ENCODE results near the gene FBXO5. TPM values are rescaled to one million over a fixed set of nuclear protein-coding genes. Genes with fewer than 3 reads are reported as not detected.
A peak's percentile ranks its signal among the peaks of the same experiment; 100 is the strongest.
"Not testable (repeated sequence)": the region's sequence is repeated elsewhere in the genome, so short reads cannot be mapped to it uniquely, and the experiment has no call there.

The FBXO5 gene
- total and polyA plus RNA-seq, 4 donors = 12.5 to 16.6 (median 13.8) TPM

DNA sequence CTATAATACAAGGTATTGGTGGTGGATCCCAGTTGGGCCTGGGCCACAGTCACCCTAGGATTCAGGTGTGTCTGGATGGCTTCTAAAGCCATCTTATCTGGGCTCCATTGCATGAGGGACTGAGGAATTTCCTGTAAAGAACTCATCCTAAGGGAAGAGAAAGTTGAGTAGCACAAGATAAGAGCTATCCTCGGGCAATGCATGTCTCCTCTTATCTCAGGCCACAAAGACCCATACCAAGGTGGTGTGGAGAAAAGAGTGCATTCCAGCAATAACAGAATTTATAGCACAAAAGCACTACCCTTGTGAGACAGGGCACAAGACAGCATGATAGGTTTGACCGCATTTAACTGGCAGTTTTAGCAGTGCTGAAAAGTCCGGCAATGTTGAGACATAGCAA is 34.0 kb upstream of the FBXO5 start:
- Histone ChIP-seq H3K36me3 (ENCODE audit: control insufficient read depth, insufficient read depth, low read length) (no peaks in the 10 kb centered on the region), H3K27ac (ENCODE audit: low read depth, low read length) (no peak overlapping the region), H3K9me3 (ENCODE audit: control insufficient read depth, insufficient read depth, low read length) (no peaks in the 10 kb centered on the region), H3K4me1 (ENCODE audit: control insufficient read depth, insufficient read depth, low read length) (no peaks in the 10 kb centered on the region), H3K4me3 (ENCODE audit: low read depth, low read length) (no peak overlapping the region), H3K27me3 (ENCODE audit: control insufficient read depth, insufficient read depth, low read length) (no peaks in the 10 kb centered on the region)
- DNase-seq (ENCODE audit: low read depth in 4 of 6, low spot score in 6 of 6) = no peak
- WGBS (ENCODE audit: insufficient coverage) = 100% methylated on average over 2 of the region's 3 CpGs

DNA sequence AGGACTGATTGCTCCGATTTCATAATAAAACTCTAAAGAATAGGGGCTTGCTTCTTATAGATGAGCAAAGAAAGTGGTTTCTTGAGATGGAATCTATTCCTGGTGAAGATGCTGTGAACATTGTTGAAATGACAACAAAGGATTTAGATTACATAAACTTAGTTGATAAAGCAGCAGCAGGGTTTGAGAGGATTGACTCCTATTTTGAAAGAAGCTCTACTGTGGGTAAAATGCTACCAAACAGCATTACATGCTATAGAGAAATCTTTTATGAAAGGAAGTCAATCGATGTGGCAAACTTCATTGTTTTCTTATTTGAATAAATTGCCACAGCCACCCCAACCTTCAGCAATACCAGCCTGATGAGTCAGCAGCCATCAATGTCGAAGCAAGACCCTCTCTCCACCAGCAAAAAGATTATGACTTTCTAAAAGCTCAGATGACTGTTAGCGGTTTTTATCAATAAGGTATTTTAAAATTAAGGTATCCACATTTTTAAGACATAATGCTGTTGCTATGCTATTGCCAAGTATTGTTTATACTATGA is 32.3 kb upstream of the FBXO5 start:
- Histone ChIP-seq H3K27ac (ENCODE audit: low read depth, low read length) (no peak overlapping the region), H3K27me3 (ENCODE audit: control insufficient read depth, insufficient read depth, low read length) (no peaks in the 10 kb centered on the region), H3K4me3 (ENCODE audit: low read depth, low read length) (no peak overlapping the region), H3K9me3 (ENCODE audit: control insufficient read depth, insufficient read depth, low read length) (no peaks in the 10 kb centered on the region), H3K4me1 (ENCODE audit: control insufficient read depth, insufficient read depth, low read length) (no peaks in the 10 kb centered on the region), H3K36me3 (ENCODE audit: control insufficient read depth, insufficient read depth, low read length) (no peaks in the 10 kb centered on the region)
- DNase-seq (ENCODE audit: low read depth in 4 of 6, low spot score in 6 of 6) = no peak
- WGBS (ENCODE audit: insufficient coverage) = no CpG with 5 or more reads among the region's 4 CpGs

DNA sequence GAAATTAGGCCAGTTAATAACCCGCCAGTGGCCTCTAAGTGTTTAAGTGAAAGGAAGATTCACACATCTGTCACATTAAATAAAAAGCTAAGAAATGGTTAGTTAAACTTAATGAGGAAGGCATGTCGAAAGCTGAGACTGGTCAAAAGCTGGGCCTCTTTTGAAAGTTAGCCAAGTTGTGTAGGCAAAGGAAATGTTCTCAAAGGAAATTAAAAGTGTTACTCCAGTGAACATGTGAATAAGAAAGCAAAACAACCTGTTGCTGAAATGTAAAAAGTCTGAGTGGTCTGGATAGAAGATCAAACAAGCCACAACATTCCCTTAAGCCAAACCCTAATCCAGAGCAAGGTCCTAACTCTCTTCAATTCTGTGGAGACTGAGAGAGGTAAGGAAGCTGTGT is 30.6 kb upstream of the FBXO5 start:
- no peaks in the 10 kb centered on the region for H3K4me1 ChIP-seq (ENCODE audit: control insufficient read depth, insufficient read depth, low read length)
- H3K27ac ChIP-seq (ENCODE audit: low read depth, low read length) = no peak overlapping the region
- H3K4me3 ChIP-seq (ENCODE audit: low read depth, low read length) = no peak overlapping the region
- no peaks in the 10 kb centered on the region for H3K27me3 ChIP-seq (ENCODE audit: control insufficient read depth, insufficient read depth, low read length)
- WGBS (ENCODE audit: insufficient coverage) = 25% methylated on average over 1 of the region's 2 CpGs
- H3K9me3 ChIP-seq (ENCODE audit: control insufficient read depth, insufficient read depth, low read length) = no peaks in the 10 kb centered on the region
- no peaks in the 10 kb centered on the region for H3K36me3 ChIP-seq (ENCODE audit: control insufficient read depth, insufficient read depth, low read length)
- DNase-seq (ENCODE audit: low read depth in 4 of 6, low spot score in 6 of 6) = no peak

DNA sequence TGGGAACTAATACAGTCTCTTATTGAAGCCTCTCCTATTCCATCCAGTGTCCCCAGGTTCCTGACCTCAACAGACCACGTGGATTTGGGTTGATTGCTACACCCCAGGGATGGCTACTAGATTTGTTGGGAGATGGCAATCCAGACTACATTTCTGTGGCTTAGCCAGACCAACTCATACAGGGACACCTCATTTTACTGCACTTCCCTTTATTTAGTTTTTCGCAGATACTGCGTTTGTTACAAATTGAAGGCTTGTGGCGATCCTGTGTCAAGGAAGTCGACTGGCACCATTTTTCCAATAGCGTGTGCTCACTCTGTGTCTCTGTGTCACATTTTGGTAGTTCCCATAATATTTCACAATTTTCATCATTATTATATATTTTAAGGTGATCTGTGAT is 30.0 kb upstream of the FBXO5 start:
- Histone ChIP-seq H3K9me3 (ENCODE audit: control insufficient read depth, insufficient read depth, low read length) (no peaks in the 10 kb centered on the region), H3K27me3 (ENCODE audit: control insufficient read depth, insufficient read depth, low read length) (no peaks in the 10 kb centered on the region), H3K4me1 (ENCODE audit: control insufficient read depth, insufficient read depth, low read length) (no peaks in the 10 kb centered on the region), H3K4me3 (ENCODE audit: low read depth, low read length) (no peak overlapping the region), H3K27ac (ENCODE audit: low read depth, low read length) (no peak overlapping the region), H3K36me3 (ENCODE audit: control insufficient read depth, insufficient read depth, low read length) (no peaks in the 10 kb centered on the region)
- 70% methylated on average over 2 of the region's 6 CpGs for WGBS (ENCODE audit: insufficient coverage)
- no peak for DNase-seq (ENCODE audit: low read depth in 4 of 6, low spot score in 6 of 6)

DNA sequence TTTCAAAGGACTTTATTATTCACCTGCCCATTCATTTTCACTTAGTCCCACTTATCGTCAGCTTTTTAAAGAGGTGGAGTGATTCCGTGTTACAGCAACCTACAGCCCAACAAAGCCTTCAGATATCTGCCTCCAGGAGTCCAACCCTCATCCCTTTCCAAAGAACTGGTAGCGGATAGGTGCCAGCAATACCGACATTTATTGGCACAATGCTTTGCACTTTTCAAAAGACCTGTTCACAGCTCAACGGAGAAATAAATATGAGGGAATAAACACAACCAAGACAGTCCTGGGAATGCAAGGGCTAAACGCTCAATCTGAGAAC is 20.5 kb upstream of the FBXO5 start:
- 0% methylated on average over 2 of the region's 6 CpGs for WGBS (ENCODE audit: insufficient coverage)
- DNase-seq (ENCODE audit: low read depth in 4 of 6, low spot score in 6 of 6) = peak in 3 of 6 donors; percentile 12 to 60 (median 49)

DNA sequence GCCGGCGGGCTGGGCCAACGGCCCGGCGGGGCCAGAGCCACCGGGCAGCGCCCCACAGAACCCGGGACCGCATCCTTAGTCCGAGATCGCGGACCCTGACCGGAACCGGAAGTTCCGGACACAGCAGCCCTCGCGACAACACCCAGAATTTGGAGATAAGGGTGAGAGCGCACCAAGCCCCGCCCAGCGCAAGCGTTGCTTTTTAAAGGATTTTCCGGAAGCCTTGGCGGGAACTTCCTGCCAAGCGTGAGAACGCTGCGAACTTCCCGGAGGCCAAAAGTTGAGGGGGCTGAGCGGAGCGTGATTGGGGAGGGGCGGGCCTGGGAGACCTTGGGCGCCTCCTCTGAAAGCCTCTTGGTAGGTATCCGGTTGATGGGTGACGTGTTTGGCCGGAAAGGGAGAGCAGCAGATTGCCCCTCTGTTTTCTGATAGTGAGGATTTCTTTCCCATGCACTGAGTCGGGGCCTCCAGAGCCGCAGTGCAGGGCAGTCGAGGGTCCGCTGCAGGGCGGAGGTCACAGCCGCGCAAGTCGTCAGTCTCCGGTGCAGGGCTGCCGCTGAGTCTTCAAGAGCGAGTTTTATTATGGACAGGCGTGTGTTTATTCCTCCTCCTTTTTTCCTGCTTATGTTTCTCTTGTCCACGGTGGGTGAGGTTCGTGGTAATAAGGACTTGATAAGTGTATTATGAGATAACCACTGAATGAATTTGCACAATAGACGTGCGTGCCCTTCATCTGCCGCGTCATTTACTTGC is 19.9 kb upstream of the FBXO5 start, which contains the start of gene MTRF1L:
Gene MTRF1L (minus strand): TSS at position 97 of the 753 bp plus-strand sequence. CDS start 24 bp downstream, at position 73.
- no peaks in the 10 kb centered on the region for H3K27me3 ChIP-seq (ENCODE audit: control insufficient read depth, insufficient read depth, low read length)
- H3K27ac ChIP-seq (ENCODE audit: low read depth, low read length) = peak within 1 kb of the TSS; percentile 86
- peak within 1 kb of the TSS; percentile 62 for H3K4me3 ChIP-seq (ENCODE audit: low read depth, low read length)
- WGBS (ENCODE audit: insufficient coverage) = under 1% methylated on average over 43 of the region's 52 CpGs
- peak; percentile 89 to 98 (median 92) for DNase-seq (ENCODE audit: low read depth in 4 of 6, low spot score in 6 of 6)
- H3K4me1 ChIP-seq (ENCODE audit: control insufficient read depth, insufficient read depth, low read length) = peaks cover 8% of the 10 kb centered on the region
- no peaks in the 10 kb centered on the region for H3K36me3 ChIP-seq (ENCODE audit: control insufficient read depth, insufficient read depth, low read length)
- no peaks in the 10 kb centered on the region for H3K9me3 ChIP-seq (ENCODE audit: control insufficient read depth, insufficient read depth, low read length)

More for the DNA sequence above, 20.5 kb upstream of the FBXO5 start:
- Histone ChIP-seq H3K9me3 (ENCODE audit: control insufficient read depth, insufficient read depth, low read length) (no peaks in the 10 kb centered on the region), H3K27ac (ENCODE audit: low read depth, low read length) (peak overlapping the region; percentile 77), H3K27me3 (ENCODE audit: control insufficient read depth, insufficient read depth, low read length) (no peaks in the 10 kb centered on the region), H3K4me3 (ENCODE audit: low read depth, low read length) (peak overlapping the region; percentile 62), H3K4me1 (ENCODE audit: control insufficient read depth, insufficient read depth, low read length) (peaks cover 8% of the 10 kb centered on the region), H3K36me3 (ENCODE audit: control insufficient read depth, insufficient read depth, low read length) (no peaks in the 10 kb centered on the region)

DNA sequence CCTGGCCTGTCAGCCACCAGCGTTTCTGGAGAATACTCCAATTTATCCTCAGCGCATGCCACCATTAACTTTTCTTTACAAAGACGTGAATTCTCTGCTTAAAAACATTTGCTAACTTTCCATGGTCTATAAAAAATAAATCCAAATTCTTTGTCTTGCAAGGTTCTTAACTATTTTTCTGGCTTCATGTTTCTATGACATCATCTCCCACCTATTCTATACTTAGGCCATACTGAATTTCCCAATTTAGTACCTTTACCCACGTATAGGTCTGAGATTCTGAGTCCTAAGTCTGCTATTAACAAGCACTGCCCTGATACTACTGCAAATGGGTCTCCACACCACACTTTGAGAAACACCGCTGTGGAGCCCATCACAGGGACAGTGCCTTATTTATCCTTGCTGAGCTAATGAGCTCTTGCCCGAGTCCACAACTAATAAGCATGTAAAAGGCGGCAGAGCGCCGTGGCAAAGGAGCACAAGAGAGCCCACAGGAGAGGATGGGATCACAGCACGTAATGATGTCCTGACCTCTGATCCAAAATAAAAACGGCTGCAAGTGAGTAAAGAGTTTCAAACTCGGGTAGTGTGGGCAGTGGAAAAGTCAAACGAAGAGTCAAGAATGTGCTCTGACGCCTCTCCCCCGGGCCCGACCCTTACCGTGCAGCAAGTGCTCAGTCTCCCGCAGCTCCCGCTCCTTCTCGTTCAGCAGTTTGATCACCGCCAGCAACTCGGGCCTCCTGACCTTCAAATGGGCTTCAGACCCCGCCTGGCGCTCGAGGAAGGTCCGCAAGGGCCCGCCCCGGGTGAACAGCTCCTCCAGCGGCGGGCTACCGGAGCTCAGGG is 19.1 kb upstream of the FBXO5 start:
- DNase-seq (ENCODE audit: low read depth in 4 of 6, low spot score in 6 of 6) = peak in 2 of 6 donors; percentile 26 to 52
- 2% methylated on average over 23 of the region's 31 CpGs for WGBS (ENCODE audit: insufficient coverage)

DNA sequence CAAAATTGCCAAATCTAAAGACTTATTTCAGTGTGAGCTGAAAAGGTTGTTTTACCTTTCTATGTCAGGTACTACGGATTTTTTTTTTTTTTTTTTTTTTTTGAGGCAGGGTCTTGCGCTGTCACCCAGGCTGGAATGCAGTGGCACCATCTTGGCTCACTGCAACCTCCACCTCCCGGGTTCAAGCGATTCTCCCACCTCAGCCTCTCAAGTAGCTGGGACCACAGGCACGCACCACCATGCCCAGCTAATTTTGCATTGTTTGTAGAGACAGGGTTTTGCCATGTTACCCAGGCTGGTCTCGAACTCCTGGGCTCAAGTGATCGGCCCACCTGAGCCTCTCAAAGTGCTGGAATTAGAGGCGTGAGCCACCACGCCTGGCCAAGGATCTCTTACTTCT is 17.9 kb upstream of the FBXO5 start:
- not testable (repeated sequence) for H3K4me3 ChIP-seq (ENCODE audit: low read depth, low read length); H3K27ac ChIP-seq (ENCODE audit: low read depth, low read length)
- 96% methylated on average over 8 of the region's 9 CpGs for WGBS (ENCODE audit: insufficient coverage)

More for the DNA sequence above, 19.1 kb upstream of the FBXO5 start:
- H3K27ac ChIP-seq (ENCODE audit: low read depth, low read length) = peak overlapping the region; percentile 86
- H3K4me1 ChIP-seq (ENCODE audit: control insufficient read depth, insufficient read depth, low read length) = peaks cover 8% of the 10 kb centered on the region
- H3K9me3 ChIP-seq (ENCODE audit: control insufficient read depth, insufficient read depth, low read length) = no peaks in the 10 kb centered on the region
- no peaks in the 10 kb centered on the region for H3K27me3 ChIP-seq (ENCODE audit: control insufficient read depth, insufficient read depth, low read length)
- peak overlapping the region; percentile 62 for H3K4me3 ChIP-seq (ENCODE audit: low read depth, low read length)
- H3K36me3 ChIP-seq (ENCODE audit: control insufficient read depth, insufficient read depth, low read length) = no peaks in the 10 kb centered on the region

DNA sequence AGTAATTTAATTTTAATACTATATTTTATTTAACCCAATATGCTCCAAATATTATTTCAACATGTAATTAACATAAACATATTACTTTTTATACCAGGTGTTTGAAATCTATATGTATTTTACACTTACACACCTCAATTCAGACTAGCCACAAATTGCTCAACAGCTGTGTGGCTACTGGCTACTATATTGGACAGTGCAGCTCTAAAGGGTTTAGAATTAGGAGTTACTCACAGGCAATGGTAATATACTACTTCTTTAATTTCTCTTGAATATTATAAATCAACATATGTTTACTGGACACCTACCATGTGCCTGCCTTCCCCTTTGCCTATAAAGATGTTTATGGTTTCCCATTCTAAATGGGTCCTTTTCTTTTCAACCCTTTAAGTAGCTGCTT is 17.4 kb upstream of the FBXO5 start:
- DNase-seq (ENCODE audit: low read depth in 4 of 6, low spot score in 6 of 6) = no peak
- Histone ChIP-seq H3K4me1 (ENCODE audit: control insufficient read depth, insufficient read depth, low read length) (peaks cover 8% of the 10 kb centered on the region), H3K27ac (ENCODE audit: low read depth, low read length) (no peak overlapping the region), H3K27me3 (ENCODE audit: control insufficient read depth, insufficient read depth, low read length) (no peaks in the 10 kb centered on the region), H3K9me3 (ENCODE audit: control insufficient read depth, insufficient read depth, low read length) (no peaks in the 10 kb centered on the region), H3K4me3 (ENCODE audit: low read depth, low read length) (no peak overlapping the region), H3K36me3 (ENCODE audit: control insufficient read depth, insufficient read depth, low read length) (no peaks in the 10 kb centered on the region)

More for the DNA sequence above, 17.9 kb upstream of the FBXO5 start:
- DNase-seq (ENCODE audit: low read depth in 4 of 6, low spot score in 6 of 6); H3K36me3 ChIP-seq (ENCODE audit: control insufficient read depth, insufficient read depth, low read length); H3K27me3 ChIP-seq (ENCODE audit: control insufficient read depth, insufficient read depth, low read length); H3K9me3 ChIP-seq (ENCODE audit: control insufficient read depth, insufficient read depth, low read length); H3K4me1 ChIP-seq (ENCODE audit: control insufficient read depth, insufficient read depth, low read length): not testable (repeated sequence)
